GM06990 (cell line): ENCODE measurements around the gene C4orf50.
A peak's percentile ranks its signal among the peaks of the same experiment; 100 is the strongest.

Experiments used
- DNase-seq: peaks from one replicate; pipeline ENCODE4 v3.0.0-alpha.2; 2011; ENCODE audit not compliant: insufficient read length; ENCODE audit errors: extremely low read depth
- H3K27me3 ChIP-seq: replicated peaks from 2 replicates; pipeline ENCODE4 v1.6.0; 2011; ENCODE audit warnings: low read length; ENCODE audit not compliant: control insufficient read depth, insufficient read depth
- H3K36me3 ChIP-seq: 2 replicates; pipeline ENCODE4 v1.5.1; 2011; ENCODE audit warnings: low read length; ENCODE audit not compliant: control insufficient read depth, insufficient read depth
- H3K4me3 ChIP-seq: replicated peaks from 2 replicates; pipeline ENCODE4 v1.5.1; 2011; ENCODE audit warnings: low read depth, mild to moderate bottlenecking, control low read depth, low read length
- CTCF ChIP-seq: IDR thresholded peaks from 2 replicates; pipeline ENCODE4 v1.5.1; 2011; ENCODE audit warnings: low read length, control low read depth, mild to moderate bottlenecking, inconsistent platforms; ENCODE audit not compliant: insufficient read depth, poor library complexity, severe bottlenecking

C4orf50 gene

GRCh38 chr4:5980436-5981155 is 37.6 kb downstream of the C4orf50 start:
- Histone ChIP-seq H3K4me3 (no peak overlapping the region), H3K27me3 (no peaks in the 10 kb centered on the region; the same call in 1 of the 2 replicates), H3K36me3 (no peaks in the 10 kb centered on the region)
- no peak for TF ChIP-seq CTCF
- no peak for DNase-seq

- H3K4me3 ChIP-seq, result no peak overlapping the region
- peak; percentile 60 for TF ChIP-seq CTCF
- H3K36me3 ChIP-seq, result no peaks in the 10 kb centered on the region
- no peaks in the 10 kb centered on the region; the same call in 1 of the 2 replicates for H3K27me3 ChIP-seq
- DNase-seq, result no peak
These were observed 38.2 kb downstream of the C4orf50 start for GRCh38 chr4:5979981-5980380.

GRCh38 chr4:5976921-5977320 is 41.3 kb downstream of the C4orf50 start:
- H3K4me3 ChIP-seq, result no peak overlapping the region
- DNase-seq, result no peak

GRCh38 chr4:5976431-5976830 is 41.8 kb downstream of the C4orf50 start:
- Histone ChIP-seq H3K27me3 (no peaks in the 10 kb centered on the region; the same call in 1 of the 2 replicates), H3K4me3 (no peak overlapping the region), H3K36me3 (no peaks in the 10 kb centered on the region)
- no peak for TF ChIP-seq CTCF
- no peak for DNase-seq

More at GRCh38 chr4:5976921-5977320, 41.3 kb downstream of the C4orf50 start:
- H3K36me3 ChIP-seq, result no peaks in the 10 kb centered on the region
- no peak for TF ChIP-seq CTCF
- H3K27me3 ChIP-seq, result no peaks in the 10 kb centered on the region; the same call in 1 of the 2 replicates

GRCh38 chr4:5974321-5974720 is 43.9 kb downstream of the C4orf50 start:
- DNase-seq, result no peak
- no peak for TF ChIP-seq CTCF
- Histone ChIP-seq H3K4me3 (no peak overlapping the region), H3K36me3 (no peaks in the 10 kb centered on the region), H3K27me3 (no peaks in the 10 kb centered on the region; the same call in 1 of the 2 replicates)
